NCI-H1417 (cell line): ENCODE results near the gene TCF19.
"Not testable (repeated sequence)": the region's sequence is repeated elsewhere in the genome, so short reads cannot be mapped to it uniquely, and the experiment has no call there.

Source experiments
- DNase-seq, 3 experiments: peaks; one replicate each; lab custom pipeline; 2025; lab: John Stamatoyannopoulos, UW

Gene TCF19

GRCh38 chr6:31162463-31163165 is 4.2 kb downstream of the TCF19 start:
- no peak for DNase-seq

DNA sequence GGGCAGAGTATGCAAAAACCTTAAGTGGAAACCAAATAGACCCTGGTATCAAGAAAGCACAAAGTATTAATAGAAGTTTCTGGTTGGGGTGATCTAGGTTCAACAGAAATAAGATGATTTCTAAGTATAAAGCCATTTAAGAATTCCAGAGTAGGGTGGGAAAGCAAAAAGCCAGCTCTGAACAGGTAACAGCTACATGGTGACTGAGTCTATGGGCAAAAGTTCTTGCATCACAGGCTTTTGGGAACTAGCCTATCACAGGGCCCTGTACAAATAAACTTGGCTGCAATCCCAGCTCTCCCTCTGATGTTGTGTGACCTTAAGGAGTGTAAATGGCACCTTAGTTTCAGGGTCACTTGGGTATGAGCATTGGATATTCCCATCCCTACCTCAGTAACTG is 5.5 kb downstream of the TCF19 start:
- no peak for DNase-seq

- not testable (repeated sequence) for DNase-seq
These were observed 6.2 kb downstream of the TCF19 start for GRCh38 chr6:31164475-31165063.

- DNase-seq = not testable (repeated sequence)
These were observed 6.9 kb downstream of the TCF19 start for GRCh38 chr6:31165064-31165832.

- DNase-seq = no peak
These were observed 7.6 kb downstream of the TCF19 start for GRCh38 chr6:31165986-31166385.

DNA sequence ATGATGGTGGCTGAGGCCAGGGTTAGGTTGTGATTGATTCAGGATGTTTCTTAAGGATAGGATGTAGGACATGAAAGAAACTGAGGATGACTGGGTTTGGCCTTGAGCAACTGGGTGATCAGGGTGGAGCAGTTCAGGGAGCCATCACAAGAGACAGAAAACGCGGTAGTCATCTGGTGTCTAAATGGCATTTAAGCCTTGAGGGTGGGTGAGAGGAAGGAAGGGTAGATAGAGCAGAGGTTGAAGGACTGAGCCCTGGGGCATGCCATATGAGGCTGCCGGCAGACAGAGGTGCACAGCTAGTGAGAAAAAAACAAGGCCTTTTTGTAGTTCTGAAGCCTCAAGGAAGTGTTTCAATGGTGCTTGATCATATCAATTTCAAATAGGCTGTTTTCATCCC is 10.2 kb downstream of the TCF19 start:
- DNase-seq = no peak

- DNase-seq = peak in 1 of 3 experiments; percentile 14
These were observed 10.9 kb downstream of the TCF19 start for GRCh38 chr6:31169123-31169857.

DNA sequence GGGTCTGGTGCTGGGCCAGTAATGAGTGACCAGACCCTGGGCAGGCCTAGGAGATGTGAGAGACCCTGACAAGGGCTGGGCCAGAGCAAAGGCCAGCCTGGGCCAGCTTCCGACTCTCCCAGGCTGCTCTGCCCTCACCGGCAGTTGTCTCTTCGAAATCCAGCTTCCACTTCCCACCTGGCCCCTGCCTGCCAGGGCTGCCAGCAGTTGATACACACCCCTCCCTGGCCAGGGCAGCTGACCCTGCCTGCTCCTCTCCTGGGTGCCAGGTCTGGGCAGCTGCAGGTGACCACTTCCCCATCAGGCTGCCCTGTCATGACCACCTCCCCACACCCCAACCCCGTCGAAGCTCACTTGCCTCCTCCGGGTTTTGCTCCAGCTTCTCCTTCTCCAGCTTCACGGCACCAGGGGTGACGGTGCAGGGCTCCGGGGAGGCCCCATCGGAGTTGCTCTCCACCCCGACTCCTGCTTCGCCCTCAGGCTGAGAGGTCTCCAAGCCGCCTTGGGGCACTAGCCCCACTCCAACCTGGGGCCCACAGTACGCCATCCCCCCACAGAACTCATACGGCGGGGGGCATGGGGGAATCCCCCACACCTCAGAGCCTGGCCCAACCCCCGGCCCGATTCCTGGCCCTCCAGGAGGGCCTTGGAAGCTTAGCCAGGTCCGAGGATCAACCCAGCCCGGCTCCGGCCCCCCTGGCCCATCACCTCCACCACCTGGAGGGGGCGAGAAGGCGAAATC is 11.6 kb downstream of the TCF19 start:
- not testable (repeated sequence) for DNase-seq

DNA sequence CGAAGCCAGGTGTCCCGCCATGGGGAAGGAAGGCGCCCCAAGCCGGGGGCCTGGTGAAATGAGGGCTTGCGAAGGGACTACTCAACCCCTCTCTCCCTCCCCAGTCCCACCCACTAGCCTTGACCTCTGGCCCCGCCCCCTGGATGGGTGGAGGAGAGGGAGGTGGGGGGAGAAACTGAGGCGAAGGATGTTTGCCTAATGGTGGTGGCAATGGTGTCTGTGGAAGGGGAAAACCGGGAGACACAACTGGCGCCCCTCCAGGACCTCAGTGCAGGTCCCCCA is 12.2 kb downstream of the TCF19 start, which contains the start of gene POU5F1:
POU5F1 (minus strand) TSS at position 83 of the 282 bp plus-strand sequence; CDS start at position 21, 62 bp downstream.
- no peak for DNase-seq

- DNase-seq = no peak
These were observed 12.7 kb downstream of the TCF19 start for GRCh38 chr6:31170987-31171671.

DNA sequence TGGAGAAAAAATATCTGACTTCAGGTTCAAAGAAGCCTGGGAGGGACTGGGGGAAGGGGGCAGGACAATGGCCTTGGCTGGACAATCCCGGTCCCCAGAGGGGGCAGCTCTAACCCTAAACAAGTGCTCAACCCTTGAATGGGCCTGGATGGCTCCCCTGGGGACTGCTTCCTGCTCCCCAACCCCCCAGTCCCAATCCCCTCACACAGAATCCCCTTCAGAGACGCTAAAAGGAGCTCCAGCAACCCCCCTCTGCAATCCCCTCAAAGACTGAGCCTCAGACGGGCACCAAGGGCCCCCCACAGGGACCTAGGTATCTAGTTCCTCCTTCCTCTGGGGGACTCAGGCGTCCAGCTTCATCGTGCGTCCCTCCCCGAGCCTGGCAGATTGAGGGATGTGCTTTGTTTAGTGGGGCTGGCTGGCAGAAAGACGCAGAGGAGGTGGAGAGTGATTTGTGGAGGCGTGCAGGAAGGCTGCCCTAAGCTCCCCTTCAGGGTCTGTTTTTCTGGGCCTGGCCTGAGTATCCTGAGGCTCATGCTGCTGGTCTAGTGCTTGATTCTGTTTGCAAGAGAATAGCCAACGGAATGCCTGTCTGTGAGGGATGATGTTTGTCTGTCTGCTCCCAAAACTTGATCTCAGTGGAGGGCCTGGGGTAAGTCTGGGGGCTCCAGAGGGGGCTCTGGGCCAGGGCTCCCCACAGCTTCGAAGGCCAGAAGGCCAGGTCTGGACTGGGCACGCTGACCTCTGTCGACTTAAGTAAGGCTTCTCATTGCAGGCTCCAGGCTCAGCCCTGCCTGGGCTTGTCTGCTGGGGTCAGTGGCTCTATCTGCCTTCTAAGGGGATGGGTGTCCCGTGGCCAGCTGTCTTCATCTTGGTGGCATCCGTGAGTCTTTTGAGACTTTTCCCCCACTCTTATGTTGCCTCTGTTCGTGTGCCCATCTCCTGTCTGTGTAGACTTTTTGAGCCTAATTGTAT is 13.8 kb downstream of the TCF19 start:
- DNase-seq = no peak

DNA sequence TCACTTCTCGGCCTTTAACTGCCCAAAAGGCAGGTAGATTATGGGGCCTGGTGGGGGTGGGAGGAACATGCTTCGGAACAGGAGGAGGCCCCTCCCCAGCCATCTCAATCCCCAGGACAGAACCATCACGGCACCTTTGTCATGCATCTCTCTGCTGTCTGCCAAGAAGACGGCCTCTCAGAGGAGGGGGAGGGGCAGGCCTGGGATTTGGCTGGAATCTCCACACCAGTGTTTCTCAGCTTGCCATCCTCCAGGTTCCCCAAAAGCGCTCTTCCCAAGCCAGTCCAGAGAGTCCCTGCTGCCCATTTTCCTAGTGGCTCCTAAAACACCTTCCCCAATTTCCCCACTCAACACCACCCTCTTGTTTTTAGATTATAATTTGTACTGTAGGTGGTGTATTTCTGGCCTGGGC is 14.6 kb downstream of the TCF19 start:
- DNase-seq = no peak

DNA sequence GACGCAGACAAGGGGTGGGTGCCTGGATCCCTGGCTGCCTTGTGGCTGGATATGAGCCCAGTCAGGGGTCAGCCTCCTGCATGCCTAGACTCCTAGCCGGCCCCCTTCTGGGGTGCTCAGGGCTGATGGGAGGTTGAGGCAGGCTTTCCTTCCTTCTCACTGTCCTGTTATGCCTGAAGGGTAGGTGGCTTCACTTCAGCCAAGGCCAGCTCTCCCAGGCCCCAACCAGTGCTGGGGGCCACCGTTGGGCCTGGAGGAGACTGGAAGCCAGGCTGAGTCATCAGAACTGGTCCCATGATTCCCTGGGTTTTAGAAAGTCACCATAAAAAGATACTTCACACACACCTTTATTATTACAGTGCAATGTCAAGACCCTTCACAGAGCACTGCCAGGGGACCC is 15.0 kb downstream of the TCF19 start:
- DNase-seq = no peak

GRCh38 chr6:31174378-31174777 is 16.0 kb downstream of the TCF19 start:
- no peak for DNase-seq

- DNase-seq = no peak
These were observed 17.6 kb downstream of the TCF19 start for GRCh38 chr6:31175971-31176370.

- no peak for DNase-seq
These were observed 20.0 kb downstream of the TCF19 start for GRCh38 chr6:31178143-31179041.

DNA sequence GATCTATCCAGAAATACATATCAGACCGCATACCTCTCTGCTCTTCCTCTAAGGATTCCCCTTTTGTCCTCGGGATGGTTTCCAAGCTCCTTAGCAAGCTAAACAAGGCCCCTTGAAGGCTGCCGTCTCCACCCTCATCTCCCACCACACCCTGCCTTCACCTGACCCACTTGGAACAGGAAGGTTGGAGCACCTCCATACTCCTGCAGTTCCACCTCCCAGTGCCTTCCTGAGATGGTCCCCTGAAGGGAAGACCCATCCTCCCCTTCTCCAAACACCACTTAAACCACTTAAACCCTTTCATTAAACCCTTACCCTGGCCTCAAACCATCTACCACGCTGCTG is 20.6 kb downstream of the TCF19 start:
- DNase-seq = no peak

- no peak for DNase-seq
These were observed 21.5 kb downstream of the TCF19 start for GRCh38 chr6:31179896-31180295.

GRCh38 chr6:31180500-31180899 is 22.1 kb downstream of the TCF19 start:
- no peak for DNase-seq
